BLaER1 (cell line): Measurements from ENCODE around the gene STK35.

ENCODE experiments used
- H3K27ac ChIP-seq: shearing (Covaris generic); formaldehyde crosslinking; 2 replicates; pipeline ENCODE4 v1.8.1; 2022
- H3K27me3 ChIP-seq: shearing (Covaris generic); formaldehyde crosslinking; 2 replicates; pipeline ENCODE4 v1.8.1; 2022
- H3K36me3 ChIP-seq: shearing (Covaris generic); formaldehyde crosslinking; 2 replicates; pipeline ENCODE4 v1.8.1; 2022
- H3K4me1 ChIP-seq: shearing (Covaris generic); formaldehyde crosslinking; 2 replicates; pipeline ENCODE4 v1.8.1; 2022
- H3K4me2 ChIP-seq: shearing (Covaris generic); formaldehyde crosslinking; 2 replicates; pipeline ENCODE4 v1.8.1; 2022
- H3K4me3 ChIP-seq: shearing (Covaris generic); formaldehyde crosslinking; 2 replicates; pipeline ENCODE4 v1.8.1; 2022
- H3K9ac ChIP-seq: shearing (Covaris generic); formaldehyde crosslinking; 2 replicates; pipeline ENCODE4 v1.8.1; 2022
- H3K9me3 ChIP-seq: shearing (Covaris generic); formaldehyde crosslinking; 2 replicates; pipeline ENCODE4 v1.8.1; 2022
- H4K20me1 ChIP-seq: shearing (Covaris generic); formaldehyde crosslinking; 2 replicates; pipeline ENCODE4 v1.8.1; 2022
- Cebpa-rat ChIP-seq: shearing (Covaris generic); IDR thresholded peaks from 2 replicates; pipeline ENCODE4 v1.8.1; 2022

The STK35 gene

GRCh38 chr20:2152317-2152716 is 50.7 kb downstream of the STK35 start:
- TF ChIP-seq Cebpa-rat = no peak
- Histone ChIP-seq H3K4me2 (no peak overlapping the region), H4K20me1 (peaks cover 15% of the 10 kb centered on the region; the same call in 1 of the 2 replicates), H3K36me3 (peaks cover 25% of the 10 kb centered on the region), H3K4me3 (no peak overlapping the region), H3K9me3 (no peaks in the 10 kb centered on the region), H3K4me1 (no peaks in the 10 kb centered on the region), H3K27ac (no peak overlapping the region), H3K27me3 (no peaks in the 10 kb centered on the region), H3K9ac (no peak overlapping the region)

- Histone ChIP-seq H3K4me3 (no peak overlapping the region), H3K27ac (no peak overlapping the region), H3K9ac (no peak overlapping the region), H3K27me3 (no peaks in the 10 kb centered on the region), H4K20me1 (peaks cover 5% of the 10 kb centered on the region; the same call in 1 of the 2 replicates), H3K4me2 (no peak overlapping the region), H3K9me3 (no peaks in the 10 kb centered on the region), H3K4me1 (no peaks in the 10 kb centered on the region), H3K36me3 (peaks cover 14% of the 10 kb centered on the region)
- no peak for TF ChIP-seq Cebpa-rat
Measured at GRCh38 chr20:2153326-2153725, 51.7 kb downstream of the STK35 start.

- Histone ChIP-seq H3K4me3 (no peak overlapping the region), H3K4me2 (no peak overlapping the region), H3K9ac (no peak overlapping the region), H4K20me1 (no peaks in the 10 kb centered on the region), H3K27me3 (no peaks in the 10 kb centered on the region), H3K9me3 (no peaks in the 10 kb centered on the region), H3K36me3 (no peaks in the 10 kb centered on the region), H3K4me1 (peaks cover 9% of the 10 kb centered on the region), H3K27ac (no peak overlapping the region)
- TF ChIP-seq Cebpa-rat = no peak
Measured at GRCh38 chr20:2156224-2156623, 54.6 kb downstream of the STK35 start.

- H4K20me1 ChIP-seq = no peaks in the 10 kb centered on the region
- H3K27ac ChIP-seq = no peak overlapping the region
- H3K4me1 ChIP-seq = peaks cover 9% of the 10 kb centered on the region
- H3K27me3 ChIP-seq = no peaks in the 10 kb centered on the region
- H3K4me3 ChIP-seq = no peak overlapping the region
- no peak overlapping the region for H3K4me2 ChIP-seq
- no peak for TF ChIP-seq Cebpa-rat
- no peak overlapping the region for H3K9ac ChIP-seq
- H3K36me3 ChIP-seq = no peaks in the 10 kb centered on the region
- H3K9me3 ChIP-seq = no peaks in the 10 kb centered on the region
Measured at GRCh38 chr20:2156666-2157624, 55.3 kb downstream of the STK35 start.

GRCh38 chr20:2162125-2162822 is 60.6 kb downstream of the STK35 start:
- no peak overlapping the region for H3K27ac ChIP-seq
- no peak overlapping the region for H3K4me2 ChIP-seq
- TF ChIP-seq Cebpa-rat = no peak
- H3K27me3 ChIP-seq = no peaks in the 10 kb centered on the region
- H4K20me1 ChIP-seq = no peaks in the 10 kb centered on the region
- peaks cover 9% of the 10 kb centered on the region for H3K4me1 ChIP-seq
- H3K9ac ChIP-seq = no peak overlapping the region
- H3K4me3 ChIP-seq = no peak overlapping the region
- H3K36me3 ChIP-seq = no peaks in the 10 kb centered on the region
- H3K9me3 ChIP-seq = no peaks in the 10 kb centered on the region

GRCh38 chr20:2162823-2163166 is 61.2 kb downstream of the STK35 start:
- Histone ChIP-seq H3K9ac (no peak overlapping the region), H4K20me1 (no peaks in the 10 kb centered on the region), H3K27me3 (no peaks in the 10 kb centered on the region), H3K36me3 (no peaks in the 10 kb centered on the region), H3K27ac (no peak overlapping the region), H3K4me1 (peaks cover 9% of the 10 kb centered on the region), H3K4me3 (no peak overlapping the region), H3K9me3 (no peaks in the 10 kb centered on the region), H3K4me2 (no peak overlapping the region)
- no peak for TF ChIP-seq Cebpa-rat

- no peaks in the 10 kb centered on the region for H3K27me3 ChIP-seq
- no peak overlapping the region for H3K4me2 ChIP-seq
- H3K9ac ChIP-seq = no peak overlapping the region
- no peak for TF ChIP-seq Cebpa-rat
- no peak overlapping the region for H3K27ac ChIP-seq
- no peaks in the 10 kb centered on the region for H4K20me1 ChIP-seq
- H3K4me1 ChIP-seq = peaks cover 9% of the 10 kb centered on the region
- H3K36me3 ChIP-seq = no peaks in the 10 kb centered on the region
- no peak overlapping the region for H3K4me3 ChIP-seq
- no peaks in the 10 kb centered on the region for H3K9me3 ChIP-seq
Measured at GRCh38 chr20:2163312-2163711, 61.7 kb downstream of the STK35 start.

GRCh38 chr20:2163757-2164156 is 62.1 kb downstream of the STK35 start:
- Histone ChIP-seq H3K4me3 (no peak overlapping the region), H3K36me3 (no peaks in the 10 kb centered on the region), H3K27me3 (no peaks in the 10 kb centered on the region), H4K20me1 (no peaks in the 10 kb centered on the region), H3K9me3 (no peaks in the 10 kb centered on the region), H3K4me2 (no peak overlapping the region), H3K27ac (no peak overlapping the region), H3K4me1 (peaks cover 9% of the 10 kb centered on the region), H3K9ac (no peak overlapping the region)
- no peak for TF ChIP-seq Cebpa-rat

GRCh38 chr20:2164421-2164820 is 62.8 kb downstream of the STK35 start:
- Histone ChIP-seq H3K4me1 (peaks cover 7% of the 10 kb centered on the region), H3K4me3 (no peak overlapping the region), H3K27ac (no peak overlapping the region), H4K20me1 (no peaks in the 10 kb centered on the region), H3K4me2 (no peak overlapping the region), H3K36me3 (no peaks in the 10 kb centered on the region), H3K9ac (no peak overlapping the region), H3K27me3 (no peaks in the 10 kb centered on the region), H3K9me3 (no peaks in the 10 kb centered on the region)
- TF ChIP-seq Cebpa-rat = no peak

GRCh38 chr20:2164966-2165365 is 63.3 kb downstream of the STK35 start:
- peaks cover 2% of the 10 kb centered on the region for H3K4me1 ChIP-seq
- no peak overlapping the region for H3K4me2 ChIP-seq
- no peaks in the 10 kb centered on the region for H4K20me1 ChIP-seq
- TF ChIP-seq Cebpa-rat = no peak
- no peaks in the 10 kb centered on the region for H3K36me3 ChIP-seq
- no peaks in the 10 kb centered on the region for H3K27me3 ChIP-seq
- H3K27ac ChIP-seq = no peak overlapping the region
- H3K9ac ChIP-seq = no peak overlapping the region
- H3K4me3 ChIP-seq = no peak overlapping the region
- no peaks in the 10 kb centered on the region for H3K9me3 ChIP-seq
